Measurements from ENCODE around the gene RALGAPB. TPM values are rescaled to one million over a fixed set of nuclear protein-coding genes. Genes with fewer than 3 reads are reported as not detected.

Gene RALGAPB
- total RNA-seq, 1 donor from 2014 or later, result 35.7 TPM

- no peak for ATAC-seq
- intact Hi-C loops (cut with DNase I), result no loop called here
- no peak for DNase-seq
- Histone ChIP-seq H3K4me3 (no peak overlapping the region), H3K27ac (no peak overlapping the region), H3K9me3 (no peaks in the 10 kb centered on the region), H3K4me1 (no peaks in the 10 kb centered on the region), H3K27me3 (ENCODE audit: low read depth) (no peaks in the 10 kb centered on the region), H3K36me3 (peaks cover 96% of the 10 kb centered on the region)
- no peak for TF ChIP-seq CTCF (IDR thresholded peaks at IDR 0.05)
These were observed 91.3 kb downstream of the RALGAPB start for GRCh38 chr20:38563802-38564431.

GRCh38 chr20:38564680-38565079 lies 92.0 kb downstream of the RALGAPB start:
- Histone ChIP-seq H3K4me1 (no peaks in the 10 kb centered on the region), H3K36me3 (peaks cover 96% of the 10 kb centered on the region), H3K27me3 (ENCODE audit: low read depth) (no peaks in the 10 kb centered on the region), H3K4me3 (no peak overlapping the region), H3K9me3 (no peaks in the 10 kb centered on the region), H3K27ac (no peak overlapping the region)
- intact Hi-C loops (cut with DNase I), result no loop called here
- TF ChIP-seq CTCF (IDR thresholded peaks at IDR 0.05), result no peak
- DNase-seq (no peak), ATAC-seq (no peak)

GRCh38 chr20:38566036-38566598 lies 93.5 kb downstream of the RALGAPB start:
- Histone ChIP-seq H3K36me3 (peaks cover 96% of the 10 kb centered on the region), H3K27me3 (ENCODE audit: low read depth) (no peaks in the 10 kb centered on the region), H3K4me3 (no peak overlapping the region), H3K4me1 (no peaks in the 10 kb centered on the region), H3K27ac (no peak overlapping the region), H3K9me3 (no peaks in the 10 kb centered on the region)
- intact Hi-C loops (cut with DNase I), result no loop called here
- no peak for TF ChIP-seq CTCF (IDR thresholded peaks at IDR 0.05)
- no peak for DNase-seq
- ATAC-seq, result no peak

GRCh38 chr20:38569747-38570525 lies 97.3 kb downstream of the RALGAPB start:
- no peak overlapping the region for H3K4me3 ChIP-seq
- TF ChIP-seq CTCF (IDR thresholded peaks at IDR 0.05), result no peak
- no peaks in the 10 kb centered on the region for H3K4me1 ChIP-seq
- no peaks in the 10 kb centered on the region for H3K9me3 ChIP-seq
- intact Hi-C loops (cut with DNase I), result no loop called here
- peaks cover 95% of the 10 kb centered on the region for H3K36me3 ChIP-seq
- no peaks in the 10 kb centered on the region for H3K27me3 ChIP-seq (ENCODE audit: low read depth)
- no peak overlapping the region for H3K27ac ChIP-seq
- no peak for DNase-seq
- ATAC-seq, result peak in 1 of 2 donors; percentile 19

GRCh38 chr20:38573413-38573812 lies 100.8 kb downstream of the RALGAPB start:
- TF ChIP-seq CTCF (IDR thresholded peaks at IDR 0.05), result no peak
- intact Hi-C loops (cut with DNase I), result no loop called here
- Histone ChIP-seq H3K27ac (no peak overlapping the region), H3K9me3 (no peaks in the 10 kb centered on the region), H3K36me3 (peaks cover 90% of the 10 kb centered on the region), H3K4me3 (no peak overlapping the region), H3K4me1 (no peaks in the 10 kb centered on the region), H3K27me3 (ENCODE audit: low read depth) (no peaks in the 10 kb centered on the region)
- no peak for DNase-seq
- no peak for ATAC-seq

Data from lower lobe of right lung (tissue), 2 donors.